ENCODE measurements around the gene BCAS3. TPM values are rescaled to one million over a fixed set of nuclear protein-coding genes. Genes with fewer than 3 reads are reported as not detected.
A peak's percentile ranks its signal among the peaks of the same experiment; 100 is the strongest.
"Not testable (repeated sequence)": the region's sequence is repeated elsewhere in the genome, so short reads cannot be mapped to it uniquely, and the experiment has no call there.

BCAS3 gene
- total RNA-seq, 2 donors from 2014 or later: 44.1 to 71.5 TPM

DNA sequence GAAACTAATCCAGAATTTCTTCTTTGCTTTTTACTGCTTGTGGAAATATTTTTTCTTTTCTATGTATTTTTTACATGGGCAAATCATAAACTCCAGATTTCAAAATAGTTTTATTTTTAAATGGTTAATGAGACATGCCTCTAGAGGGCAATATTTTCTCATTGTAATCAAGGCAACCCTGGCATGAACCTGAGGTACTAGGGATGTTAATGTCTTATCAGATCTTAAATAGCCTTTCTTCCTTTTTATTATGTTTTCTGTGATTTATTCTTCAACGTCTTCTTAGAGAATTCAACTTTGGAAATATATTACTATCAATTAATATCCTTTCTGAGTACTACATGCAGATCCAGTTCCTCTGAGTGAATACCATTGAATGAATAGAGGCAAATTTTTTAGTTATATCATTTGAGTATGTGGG lies 324.7 kb downstream of the BCAS3 start:
- TF ChIP-seq, protein P1, sequence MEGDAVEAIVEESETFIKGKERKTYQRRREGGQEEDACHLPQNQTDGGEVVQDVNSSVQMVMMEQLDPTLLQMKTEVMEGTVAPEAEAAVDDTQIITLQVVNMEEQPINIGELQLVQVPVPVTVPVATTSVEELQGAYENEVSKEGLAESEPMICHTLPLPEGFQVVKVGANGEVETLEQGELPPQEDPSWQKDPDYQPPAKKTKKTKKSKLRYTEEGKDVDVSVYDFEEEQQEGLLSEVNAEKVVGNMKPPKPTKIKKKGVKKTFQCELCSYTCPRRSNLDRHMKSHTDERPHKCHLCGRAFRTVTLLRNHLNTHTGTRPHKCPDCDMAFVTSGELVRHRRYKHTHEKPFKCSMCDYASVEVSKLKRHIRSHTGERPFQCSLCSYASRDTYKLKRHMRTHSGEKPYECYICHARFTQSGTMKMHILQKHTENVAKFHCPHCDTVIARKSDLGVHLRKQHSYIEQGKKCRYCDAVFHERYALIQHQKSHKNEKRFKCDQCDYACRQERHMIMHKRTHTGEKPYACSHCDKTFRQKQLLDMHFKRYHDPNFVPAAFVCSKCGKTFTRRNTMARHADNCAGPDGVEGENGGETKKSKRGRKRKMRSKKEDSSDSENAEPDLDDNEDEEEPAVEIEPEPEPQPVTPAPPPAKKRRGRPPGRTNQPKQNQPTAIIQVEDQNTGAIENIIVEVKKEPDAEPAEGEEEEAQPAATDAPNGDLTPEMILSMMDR (IDR thresholded peaks at IDR 0.05): peak in 6 of 7 experiments; percentile 37 to 58 (median 48)
- TF ChIP-seq POLR2A (IDR thresholded peaks at IDR 0.05): no peak
- ATAC-seq: no peak
- peak in 1 of 4 donors; percentile 13 for DNase-seq
- Histone ChIP-seq H3K36me3 (replicated peaks in 1 of 2; ENCODE audit: insufficient read depth in 1 of 2, low read depth in 2 of 2) (no peaks in the 10 kb centered on the region), H3K4me1 (no peaks in the 10 kb centered on the region), H3K4me3 (no peak overlapping the region), H3K9me3 (no peaks in the 10 kb centered on the region), H3K27ac (no peak overlapping the region), H3K27me3 (no peaks in the 10 kb centered on the region)
- WGBS, 2 donors: 0 to 4% methylated on average over 1 of the region's 1 CpG
- intact Hi-C loops (cut with DNase I): no loop called here

DNA sequence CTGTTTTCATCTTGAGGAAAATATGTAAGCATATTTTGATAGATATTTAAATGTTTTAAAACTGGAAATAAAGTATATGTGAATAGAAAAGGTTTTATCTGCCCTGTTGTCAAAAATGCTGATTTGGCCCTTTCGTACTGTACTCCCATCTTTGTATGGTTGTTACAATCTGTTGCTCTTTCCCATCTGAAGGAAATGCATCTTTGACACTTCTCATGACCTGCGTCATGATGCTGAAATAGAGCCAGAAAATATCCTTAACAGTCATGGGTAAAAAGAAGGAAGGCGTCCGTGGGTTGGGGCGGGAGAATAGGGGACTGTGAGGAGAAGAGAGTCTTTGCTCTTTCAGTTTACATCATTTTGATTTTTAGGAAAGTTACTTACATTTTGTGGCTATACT lies 327.7 kb downstream of the BCAS3 start:
- intact Hi-C loops (cut with DNase I): no loop called here
- ATAC-seq (no peak), DNase-seq (no peak)
- H3K4me3 ChIP-seq: no peak overlapping the region
- TF ChIP-seq, protein P1 (IDR thresholded peaks at IDR 0.05): no peak
- TF ChIP-seq POLR2A (IDR thresholded peaks at IDR 0.05): no peak
- H3K27ac ChIP-seq: no peak overlapping the region
- WGBS, 2 donors: 90 to 93% methylated on average over 5 of the region's 5 CpGs
- H3K27me3 ChIP-seq: peaks cover 0 to 3% of the 10 kb centered on the region in 2 donors
- H3K36me3 ChIP-seq (replicated peaks in 1 of 2; ENCODE audit: insufficient read depth in 1 of 2, low read depth in 2 of 2): no peaks in the 10 kb centered on the region
- no peaks in the 10 kb centered on the region for H3K9me3 ChIP-seq
- H3K4me1 ChIP-seq: no peaks in the 10 kb centered on the region

DNA sequence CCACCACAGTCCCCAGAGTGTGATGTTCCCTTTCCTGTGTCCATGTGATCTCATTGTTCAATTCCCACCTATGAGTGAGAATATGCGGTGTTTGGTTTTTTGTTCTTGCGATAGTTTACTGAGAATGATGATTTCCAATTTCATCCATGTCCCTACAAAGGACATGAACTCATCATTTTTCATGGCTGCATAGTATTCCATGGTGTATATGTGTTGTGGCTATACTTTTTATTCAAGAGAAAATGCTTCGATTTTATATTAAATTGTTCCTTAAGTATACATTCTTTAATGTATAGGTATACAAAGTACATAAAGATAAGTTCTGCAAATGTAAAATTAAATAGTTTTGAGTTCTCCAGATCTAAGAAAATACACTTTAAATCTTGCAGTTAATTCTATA lies 328.3 kb downstream of the BCAS3 start:
- H3K36me3 ChIP-seq (replicated peaks in 1 of 2; ENCODE audit: insufficient read depth in 1 of 2, low read depth in 2 of 2); H3K27me3 ChIP-seq; ATAC-seq; H3K4me3 ChIP-seq; H3K27ac ChIP-seq; intact Hi-C loops (cut with DNase I); H3K4me1 ChIP-seq; DNase-seq; H3K9me3 ChIP-seq: not testable (repeated sequence)
- 84 to 92% methylated on average over 3 of the region's 3 CpGs for WGBS, 2 donors

DNA sequence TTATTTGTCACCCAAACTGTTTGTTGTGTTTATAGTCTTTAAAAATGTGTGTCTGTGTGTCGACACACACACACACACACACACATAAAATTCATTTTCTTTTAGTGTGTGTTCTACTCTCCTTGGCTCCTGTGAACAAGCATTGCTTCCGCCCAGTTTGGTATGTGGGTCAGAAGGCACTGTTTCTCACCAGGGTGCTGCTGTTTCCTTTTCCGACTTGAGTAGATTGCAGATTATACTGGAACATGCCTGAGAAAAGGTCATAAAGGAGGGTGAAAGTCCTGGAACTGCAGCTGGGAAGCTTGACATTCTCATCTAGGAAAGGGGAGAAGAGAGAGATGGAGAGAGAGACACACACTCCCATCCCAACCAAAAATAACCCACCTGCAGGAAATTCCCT lies 330.3 kb downstream of the BCAS3 start:
- 87 to 89% methylated on average over 3 of the region's 3 CpGs for WGBS, 2 donors
- intact Hi-C loops (cut with DNase I): no loop called here
- no peak for DNase-seq

DNA sequence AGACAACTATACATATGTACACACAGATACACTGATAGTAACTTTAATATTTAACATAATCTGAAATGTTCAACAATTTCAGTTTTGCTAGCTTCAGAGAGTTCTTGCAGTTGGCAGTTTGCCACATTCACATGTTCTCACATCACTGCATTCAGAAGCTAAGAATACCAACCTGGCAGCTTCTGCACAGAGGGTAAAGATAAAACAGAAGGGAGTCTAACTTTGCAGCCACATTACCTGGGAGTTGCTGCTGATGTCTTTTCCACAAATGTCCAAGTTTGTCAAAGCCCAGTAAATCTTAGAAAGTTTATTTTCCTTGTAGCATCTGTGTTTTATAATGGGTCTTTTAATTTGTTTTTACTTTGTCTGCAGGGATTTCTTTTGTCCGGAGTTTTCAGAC lies 332.0 kb downstream of the BCAS3 start:
- no peaks in the 10 kb centered on the region for H3K4me1 ChIP-seq
- H3K36me3 ChIP-seq (replicated peaks in 1 of 2; ENCODE audit: insufficient read depth in 1 of 2, low read depth in 2 of 2): no peaks in the 10 kb centered on the region
- ATAC-seq (no peak), DNase-seq (peak in 1 of 4 donors; percentile 18)
- TF ChIP-seq, protein P1 (IDR thresholded peaks at IDR 0.05): no peak
- no peak for TF ChIP-seq POLR2A (IDR thresholded peaks at IDR 0.05)
- H3K4me3 ChIP-seq: no peak overlapping the region
- H3K27me3 ChIP-seq: peaks cover 0 to 3% of the 10 kb centered on the region in 2 donors
- intact Hi-C loops (cut with DNase I): no loop called here
- H3K27ac ChIP-seq: no peak overlapping the region
- 75 to 83% methylated on average over 1 of the region's 1 CpG for WGBS, 2 donors
- no peaks in the 10 kb centered on the region for H3K9me3 ChIP-seq

More for the DNA sequence above, 330.3 kb downstream of the BCAS3 start:
- Histone ChIP-seq H3K9me3 (no peaks in the 10 kb centered on the region), H3K36me3 (replicated peaks in 1 of 2; ENCODE audit: insufficient read depth in 1 of 2, low read depth in 2 of 2) (no peaks in the 10 kb centered on the region), H3K27me3 (peaks cover 0 to 3% of the 10 kb centered on the region in 2 donors), H3K27ac (no peak overlapping the region), H3K4me1 (no peaks in the 10 kb centered on the region), H3K4me3 (no peak overlapping the region)
- no peak for ATAC-seq
- TF ChIP-seq, protein P1 (IDR thresholded peaks at IDR 0.05): no peak
- no peak for TF ChIP-seq POLR2A (IDR thresholded peaks at IDR 0.05)

Data from body of pancreas (tissue), 4 donors.